Stimulated activated naive B cell treated with anti-CD40 and anti-IgM and Interleukin-4, amounts not matched to agents 10 μg/mL and 1 μg/mL and 100 μg/mL, for 72 hours (primary cell): Measurements from ENCODE around the gene TPD52L1.

Source experiments
- ATAC-seq, 2 donors: fragments of 150-1000 bp; cut with Tn5 transposase; replicated peaks; 2 replicates each; pipeline ENCODE4 v1.10.0; 2021; ENCODE audit warnings: moderate library complexity in 1 of 2
- DNase-seq: peaks from one replicate; pipeline ENCODE4 v3.0.0; 2021
- H3K27ac Mint-ChIP-seq: one replicate; pipeline ENCODE4 v1.8.0; 2022; ENCODE audit warnings: mild to moderate bottlenecking, mixed read lengths
- H3K27me3 Mint-ChIP-seq, 2 donors: one replicate each; pipeline ENCODE4 v1.8.0; 2022; ENCODE audit warnings: mixed read lengths in 2 of 2
- H3K36me3 Mint-ChIP-seq, 2 donors: one replicate each; pipeline ENCODE4 v1.8.0; 2022; ENCODE audit warnings: mixed read lengths in 2 of 2, mild to moderate bottlenecking in 1 of 2
- H3K4me1 Mint-ChIP-seq, 2 donors: one replicate each; pipeline ENCODE4 v1.8.0; 2022; ENCODE audit warnings: mixed read lengths in 2 of 2, mild to moderate bottlenecking in 1 of 2
- H3K4me3 Mint-ChIP-seq, 2 donors: one replicate each; pipeline ENCODE4 v1.8.0; 2022; ENCODE audit warnings: mild to moderate bottlenecking in 2 of 2, mixed read lengths in 2 of 2, moderate library complexity in 1 of 2
- H3K9me3 Mint-ChIP-seq, 2 donors: one replicate each; pipeline ENCODE4 v1.8.0; 2022; ENCODE audit warnings: mixed read lengths in 2 of 2, mild to moderate bottlenecking in 1 of 2

The TPD52L1 gene

DNA sequence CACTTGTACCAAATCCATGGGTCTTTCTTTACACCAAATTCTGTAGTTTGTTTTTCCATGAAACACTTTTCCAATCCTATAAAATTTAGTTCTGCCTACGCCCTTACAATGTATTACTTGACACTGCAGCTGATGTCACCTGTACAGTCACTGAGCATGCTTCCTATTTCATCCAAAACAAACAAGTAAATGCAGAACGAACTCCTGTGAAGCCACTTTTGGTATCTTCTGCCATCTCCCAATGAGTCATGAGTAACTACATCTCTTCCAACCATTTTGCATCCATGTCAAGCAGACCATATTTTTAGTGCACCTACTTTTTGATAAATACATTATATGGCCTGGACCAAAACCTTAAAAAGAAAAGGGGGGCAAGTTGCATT, 105.8 kb downstream of the TPD52L1 start:
- no peak overlapping the region for H3K4me3 Mint-ChIP-seq
- peaks cover 2 to 6% of the 10 kb centered on the region in 2 donors for H3K4me1 Mint-ChIP-seq
- no peaks in the 10 kb centered on the region for H3K27me3 Mint-ChIP-seq
- no peak for DNase-seq
- H3K36me3 Mint-ChIP-seq = peaks cover 0 to 5% of the 10 kb centered on the region in 2 donors
- no peak overlapping the region for H3K27ac Mint-ChIP-seq
- no peak for ATAC-seq
- H3K9me3 Mint-ChIP-seq = peaks cover 0 to 4% of the 10 kb centered on the region in 2 donors

DNA sequence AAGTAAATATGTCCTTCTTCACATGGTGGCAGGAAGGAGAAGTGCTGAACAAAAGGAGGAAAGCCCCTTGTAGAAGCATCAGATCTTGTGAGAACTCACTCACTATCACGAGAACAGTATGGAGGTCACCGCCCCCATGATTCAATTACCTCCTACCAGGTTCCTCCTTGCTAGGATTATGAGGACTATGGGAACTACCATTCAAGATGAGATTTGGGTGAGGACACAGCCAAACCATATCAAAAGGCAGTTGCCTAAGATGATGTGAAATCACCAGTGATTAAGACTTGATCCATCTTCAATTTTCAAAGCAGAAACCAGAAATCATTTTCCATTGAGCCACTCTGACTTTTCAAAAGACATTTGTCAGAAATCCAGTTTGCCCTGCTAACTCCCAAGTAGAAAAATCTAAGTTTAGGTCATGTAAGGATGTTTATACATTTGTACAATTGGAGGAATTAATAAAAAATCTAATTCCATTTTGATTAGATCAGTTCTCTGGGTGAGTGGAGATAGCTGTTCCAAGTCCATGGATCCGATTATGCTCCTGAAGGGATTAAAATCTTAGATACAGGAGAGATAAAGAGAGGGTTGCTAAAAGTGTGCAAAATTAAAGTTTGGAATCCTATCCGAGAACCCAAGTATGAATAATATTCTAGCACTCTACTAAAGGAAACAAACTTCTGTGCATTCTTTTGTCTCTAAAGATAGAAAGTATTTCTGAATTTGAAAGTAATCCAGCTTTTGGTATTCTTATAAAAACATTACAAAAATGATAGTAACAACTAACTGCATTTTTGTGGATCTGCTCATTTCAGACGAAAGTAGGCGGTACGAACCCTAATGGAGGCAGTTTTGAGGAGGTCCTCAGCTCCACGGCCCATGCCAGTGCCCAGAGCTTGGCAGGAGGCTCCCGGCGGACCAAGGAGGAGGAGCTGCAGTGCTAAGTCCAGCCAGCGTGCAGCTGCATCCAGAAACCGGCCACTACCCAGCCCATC, 108.7 kb downstream of the TPD52L1 start:
- no peak for ATAC-seq
- Mint-ChIP-seq H3K27ac (no peak overlapping the region), H3K27me3 (no peaks in the 10 kb centered on the region), H3K9me3 (peaks cover 0 to 4% of the 10 kb centered on the region in 2 donors), H3K36me3 (peaks cover 0 to 5% of the 10 kb centered on the region in 2 donors), H3K4me3 (no peak overlapping the region), H3K4me1 (peaks cover 2 to 6% of the 10 kb centered on the region in 2 donors)
- no peak for DNase-seq

GRCh38 chr6:125264476-125264875, 110.9 kb downstream of the TPD52L1 start:
- Mint-ChIP-seq H3K27me3 (no peaks in the 10 kb centered on the region), H3K4me3 (no peak overlapping the region), H3K36me3 (peaks cover 0 to 5% of the 10 kb centered on the region in 2 donors), H3K4me1 (no peaks in the 10 kb centered on the region), H3K27ac (no peak overlapping the region), H3K9me3 (peaks cover 0 to 4% of the 10 kb centered on the region in 2 donors)
- no peak for DNase-seq
- no peak for ATAC-seq

DNA sequence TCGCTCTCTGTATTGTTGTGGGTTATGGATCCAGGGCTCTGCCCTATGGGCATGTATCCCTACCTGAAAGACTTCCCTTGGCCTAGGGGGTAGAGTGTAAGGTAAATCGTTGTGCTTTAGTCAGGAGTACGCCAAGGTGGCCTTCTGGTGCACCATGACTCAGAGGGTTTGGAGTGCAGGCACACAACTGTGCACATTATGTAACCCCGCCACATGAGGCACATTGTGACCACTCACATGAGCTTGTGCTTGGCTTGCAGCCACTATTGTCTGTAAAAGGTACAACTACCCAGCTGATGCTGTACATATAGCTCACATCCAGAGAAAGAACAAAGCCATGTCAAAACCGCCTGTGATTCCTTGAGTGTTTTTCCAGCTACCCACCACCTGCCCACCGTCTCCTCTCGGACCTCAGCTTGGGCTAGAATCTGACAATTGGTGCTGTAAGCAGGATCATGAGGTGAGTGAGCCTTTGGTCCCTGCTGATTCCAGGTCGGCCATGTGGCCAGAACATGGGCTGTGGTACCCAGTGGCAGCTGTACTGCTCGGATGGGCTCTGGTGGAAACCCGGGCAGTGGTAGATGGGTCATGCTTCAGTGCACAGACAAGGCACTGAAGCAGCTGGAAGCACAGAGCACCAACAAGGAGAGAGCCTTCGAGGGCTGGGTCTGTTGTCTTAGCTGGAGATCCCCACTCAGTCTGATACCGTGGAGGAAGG, 114.4 kb downstream of the TPD52L1 start:
- Mint-ChIP-seq H3K27ac (no peak overlapping the region), H3K4me3 (no peak overlapping the region), H3K9me3 (no peaks in the 10 kb centered on the region), H3K27me3 (no peaks in the 10 kb centered on the region), H3K36me3 (peaks cover 15 to 27% of the 10 kb centered on the region in 2 donors), H3K4me1 (no peaks in the 10 kb centered on the region)
- DNase-seq (no peak), ATAC-seq (no peak)

DNA sequence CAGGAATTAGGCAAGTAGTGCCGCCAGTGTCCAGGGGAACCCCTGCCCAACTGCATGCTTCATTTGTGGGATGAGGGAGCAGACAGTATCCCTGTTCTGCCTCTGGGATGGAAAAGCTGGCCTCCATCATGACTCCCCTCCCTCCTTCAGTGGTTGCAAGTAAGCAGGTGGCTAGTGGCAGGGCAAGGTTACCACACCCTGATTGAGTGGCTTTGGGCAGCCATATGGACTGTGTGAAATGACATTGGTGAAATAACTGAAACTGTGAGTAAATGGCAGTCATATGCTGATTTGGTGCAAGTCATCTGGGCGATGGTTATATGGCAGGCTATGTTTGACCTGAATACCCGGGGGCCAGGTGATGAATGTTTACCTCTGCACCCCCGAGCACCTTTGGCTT, 115.2 kb downstream of the TPD52L1 start:
- no peak for ATAC-seq
- no peaks in the 10 kb centered on the region for H3K9me3 Mint-ChIP-seq
- H3K27ac Mint-ChIP-seq = no peak overlapping the region
- no peak overlapping the region for H3K4me3 Mint-ChIP-seq
- H3K36me3 Mint-ChIP-seq = peaks cover 23 to 33% of the 10 kb centered on the region in 2 donors
- no peaks in the 10 kb centered on the region for H3K27me3 Mint-ChIP-seq
- no peaks in the 10 kb centered on the region for H3K4me1 Mint-ChIP-seq
- no peak for DNase-seq

- H3K27ac Mint-ChIP-seq = no peak overlapping the region
- no peaks in the 10 kb centered on the region for H3K4me1 Mint-ChIP-seq
- no peak for ATAC-seq
- no peak overlapping the region for H3K4me3 Mint-ChIP-seq
- H3K36me3 Mint-ChIP-seq = peaks cover 25 to 37% of the 10 kb centered on the region in 2 donors
- no peaks in the 10 kb centered on the region for H3K9me3 Mint-ChIP-seq
- H3K27me3 Mint-ChIP-seq = no peaks in the 10 kb centered on the region
- no peak for DNase-seq
Observed at GRCh38 chr6:125269328-125269985, 115.9 kb downstream of the TPD52L1 start.

DNA sequence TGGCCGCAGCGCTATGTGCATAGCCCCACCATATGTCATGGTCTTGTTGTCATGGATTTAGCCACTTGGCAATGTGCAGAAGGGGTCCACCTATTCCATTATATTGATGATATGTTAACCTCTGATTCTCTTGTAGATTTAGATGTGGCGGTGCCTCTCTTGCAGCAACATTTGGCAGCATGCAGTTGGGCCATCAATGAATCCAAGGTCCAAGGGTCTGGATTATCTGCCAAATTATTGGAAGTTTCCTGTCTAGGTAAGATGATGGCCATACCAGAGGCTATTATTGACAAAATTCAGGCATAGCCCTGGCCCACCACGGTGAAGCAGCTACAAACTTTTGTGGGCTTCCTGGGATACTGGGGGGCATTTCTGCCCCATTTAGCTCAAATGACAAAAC, 116.8 kb downstream of the TPD52L1 start:
- DNase-seq = no peak
- no peaks in the 10 kb centered on the region for H3K27me3 Mint-ChIP-seq
- no peak overlapping the region for H3K4me3 Mint-ChIP-seq
- no peaks in the 10 kb centered on the region for H3K9me3 Mint-ChIP-seq
- H3K36me3 Mint-ChIP-seq = peaks cover 29 to 38% of the 10 kb centered on the region in 2 donors
- H3K4me1 Mint-ChIP-seq = no peaks in the 10 kb centered on the region
- ATAC-seq = no peak
- no peak overlapping the region for H3K27ac Mint-ChIP-seq

GRCh38 chr6:125271486-125272159, 118.0 kb downstream of the TPD52L1 start:
- Mint-ChIP-seq H3K36me3 (peaks cover 38 to 49% of the 10 kb centered on the region in 2 donors), H3K4me1 (no peaks in the 10 kb centered on the region), H3K9me3 (no peaks in the 10 kb centered on the region), H3K27me3 (no peaks in the 10 kb centered on the region), H3K27ac (no peak overlapping the region), H3K4me3 (no peak overlapping the region)
- ATAC-seq (no peak), DNase-seq (no peak)

- ATAC-seq = no peak
- DNase-seq = no peak
- Mint-ChIP-seq H3K9me3 (no peaks in the 10 kb centered on the region), H3K27ac (no peak overlapping the region), H3K4me1 (no peaks in the 10 kb centered on the region), H3K36me3 (peaks cover 47 to 58% of the 10 kb centered on the region in 2 donors), H3K4me3 (no peak overlapping the region), H3K27me3 (no peaks in the 10 kb centered on the region)
Observed at GRCh38 chr6:125273251-125273650, 119.7 kb downstream of the TPD52L1 start.

- Mint-ChIP-seq H3K4me3 (no peak overlapping the region), H3K4me1 (peaks cover 0 to 2% of the 10 kb centered on the region in 2 donors), H3K27me3 (no peaks in the 10 kb centered on the region), H3K27ac (no peak overlapping the region), H3K36me3 (peaks cover 54 to 65% of the 10 kb centered on the region in 2 donors), H3K9me3 (no peaks in the 10 kb centered on the region)
- DNase-seq (no peak), ATAC-seq (no peak)
Observed at GRCh38 chr6:125273965-125274364, 120.4 kb downstream of the TPD52L1 start.

DNA sequence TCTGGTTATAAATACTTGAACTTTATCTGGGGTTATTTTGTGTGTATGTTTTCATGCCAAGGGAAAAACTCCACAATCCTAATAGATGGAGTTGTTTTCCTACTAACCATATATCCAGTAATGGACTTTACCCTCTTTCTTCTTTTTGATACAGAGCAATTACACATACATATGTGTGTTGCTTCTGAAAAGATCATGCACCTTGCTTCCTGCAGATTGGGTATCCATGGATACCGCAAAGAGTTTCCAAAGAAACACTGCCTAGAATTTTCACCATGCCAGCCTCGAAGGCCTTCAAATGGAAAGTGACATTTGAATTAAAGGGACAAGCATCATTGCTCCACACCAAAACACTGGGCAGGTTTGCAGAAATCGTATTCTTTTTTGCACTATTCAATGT, 121.4 kb downstream of the TPD52L1 start:
- H3K4me1 Mint-ChIP-seq = peaks cover 0 to 5% of the 10 kb centered on the region in 2 donors
- no peak for ATAC-seq

GRCh38 chr6:125275779-125276178, 122.2 kb downstream of the TPD52L1 start:
- peaks cover 1 to 5% of the 10 kb centered on the region in 2 donors for H3K4me1 Mint-ChIP-seq
- H3K36me3 Mint-ChIP-seq = peaks cover 64 to 74% of the 10 kb centered on the region in 2 donors
- no peak overlapping the region for H3K27ac Mint-ChIP-seq
- H3K9me3 Mint-ChIP-seq = peaks cover 0 to under 1% of the 10 kb centered on the region in 2 donors
- ATAC-seq = no peak
- no peaks in the 10 kb centered on the region for H3K27me3 Mint-ChIP-seq
- DNase-seq = no peak
- H3K4me3 Mint-ChIP-seq = no peak overlapping the region

More for the DNA sequence above, 121.4 kb downstream of the TPD52L1 start:
- Mint-ChIP-seq H3K27ac (no peak overlapping the region), H3K9me3 (no peaks in the 10 kb centered on the region), H3K27me3 (no peaks in the 10 kb centered on the region), H3K36me3 (peaks cover 58 to 72% of the 10 kb centered on the region in 2 donors), H3K4me3 (no peak overlapping the region)
- DNase-seq = no peak

- Mint-ChIP-seq H3K27me3 (no peaks in the 10 kb centered on the region), H3K4me3 (no peak overlapping the region), H3K36me3 (peaks cover 70 to 74% of the 10 kb centered on the region in 2 donors), H3K27ac (no peak overlapping the region), H3K9me3 (peaks cover 10 to 12% of the 10 kb centered on the region in 2 donors), H3K4me1 (peaks cover 8 to 16% of the 10 kb centered on the region in 2 donors)
- DNase-seq (no peak), ATAC-seq (no peak)
Observed at GRCh38 chr6:125277838-125278237, 124.3 kb downstream of the TPD52L1 start.

- peaks cover 79 to 84% of the 10 kb centered on the region in 2 donors for H3K36me3 Mint-ChIP-seq
- no peak for DNase-seq
- no peak overlapping the region for H3K27ac Mint-ChIP-seq
- H3K9me3 Mint-ChIP-seq = peaks cover 14% of the 10 kb centered on the region in 2 donors
- peaks cover 12 to 35% of the 10 kb centered on the region in 2 donors for H3K4me1 Mint-ChIP-seq
- no peak overlapping the region for H3K4me3 Mint-ChIP-seq
- no peak for ATAC-seq
- no peaks in the 10 kb centered on the region for H3K27me3 Mint-ChIP-seq
Observed at GRCh38 chr6:125279961-125280360, 126.4 kb downstream of the TPD52L1 start.
